Skeletal muscle tissue (tissue), 4 donors: ENCODE data around the gene RAD9B. TPM values are rescaled to one million over a fixed set of nuclear protein-coding genes. Genes with fewer than 3 reads are reported as not detected.
"Not testable (repeated sequence)": the region's sequence is repeated elsewhere in the genome, so short reads cannot be mapped to it uniquely, and the experiment has no call there.

Experiments used
- H3K27ac ChIP-seq: one replicate; pipeline ENCODE4 v1.7.0; 2013; ENCODE audit warnings: mild to moderate bottlenecking, low read depth, low read length, inconsistent platforms
- H3K27me3 ChIP-seq, 3 donors: one replicate each; pipeline ENCODE4 v1.7.0; 2013; ENCODE audit warnings: low read length in 3 of 3; ENCODE audit not compliant: control insufficient read depth in 3 of 3, insufficient read depth in 3 of 3
- H3K36me3 ChIP-seq, 3 donors: one replicate each; pipeline ENCODE4 v1.7.0; 2013; ENCODE audit warnings: low read length in 3 of 3; ENCODE audit not compliant: control insufficient read depth in 3 of 3, insufficient read depth in 3 of 3
- H3K4me1 ChIP-seq, 3 donors: one replicate each; pipeline ENCODE4 v1.7.0; 2013; ENCODE audit warnings: low read length in 3 of 3, mild to moderate bottlenecking in 3 of 3; ENCODE audit not compliant: control insufficient read depth in 3 of 3, insufficient read depth in 3 of 3
- H3K4me3 ChIP-seq, 3 donors: one replicate each; pipeline ENCODE4 v1.7.0; 2013; ENCODE audit warnings: low read length in 3 of 3
- H3K9ac ChIP-seq, 3 donors: one replicate each; pipeline ENCODE4 v1.7.0; 2013; ENCODE audit warnings: low read length in 3 of 3, mild to moderate bottlenecking in 3 of 3, moderate library complexity in 2 of 3, low read depth in 1 of 3
- H3K9me3 ChIP-seq, 3 donors: one replicate each; pipeline ENCODE4 v1.7.0; 2013; ENCODE audit warnings: low read length in 3 of 3; ENCODE audit not compliant: control insufficient read depth in 3 of 3
- total RNA-seq: library from RNA; depleted of rRNA; stranded (reverse); fragments of >200 nt; gene quantifications from one replicate; pipeline ENCODE4 v1.2.3, GENCODE V29; 2014
- donor health status: Osteomylitis.

RAD9B gene
- 1.6 TPM for total RNA-seq

- peak within 1 kb of the TSS; percentile 94 for H3K27ac ChIP-seq
- H3K36me3 ChIP-seq = peaks cover 0 to 5% (median 0%) of the 10 kb centered on the region in 3 donors
- peak within 1 kb of the TSS; percentile 94 to 98 (median 96) for H3K4me3 ChIP-seq
- H3K9ac ChIP-seq = peak within 1 kb of the TSS; percentile 92 to 99 (median 98)
- H3K9me3 ChIP-seq = no peaks in the 10 kb centered on the region
- peaks cover 16 to 27% (median 26%) of the 10 kb centered on the region in 3 donors for H3K4me1 ChIP-seq
- no peaks in the 10 kb centered on the region for H3K27me3 ChIP-seq
Measured at GRCh38 chr12:110501752-110502738, at the start of gene RAD9B, which contains the start of gene VPS29. Gene RAD9B (plus strand): TSS chr12:110502331. CDS start chr12:110502338, 7 bp downstream. Gene VPS29 (minus strand): TSS chr12:110502111. CDS start chr12:110502051, 60 bp downstream.

- H3K9ac ChIP-seq = no peak overlapping the region
- no peaks in the 10 kb centered on the region for H3K9me3 ChIP-seq
- H3K4me1 ChIP-seq = peaks cover 3 to 12% (median 5%) of the 10 kb centered on the region in 3 donors
- H3K36me3 ChIP-seq = peaks cover 12 to 23% (median 22%) of the 10 kb centered on the region in 3 donors
- no peak overlapping the region for H3K4me3 ChIP-seq
- no peak overlapping the region for H3K27ac ChIP-seq
- no peaks in the 10 kb centered on the region for H3K27me3 ChIP-seq
Measured at GRCh38 chr12:110453569-110454296, 48.4 kb upstream of the RAD9B start.

GRCh38 chr12:110458756-110459155 lies 43.4 kb upstream of the RAD9B start:
- Histone ChIP-seq H3K9me3 (no peaks in the 10 kb centered on the region), H3K9ac (no peak overlapping the region), H3K4me3 (no peak overlapping the region), H3K36me3 (peaks cover 16 to 36% (median 28%) of the 10 kb centered on the region in 3 donors), H3K27ac (no peak overlapping the region), H3K27me3 (no peaks in the 10 kb centered on the region), H3K4me1 (peaks cover 3 to 5% (median 3%) of the 10 kb centered on the region in 3 donors)

GRCh38 chr12:110461189-110461588 lies 40.9 kb upstream of the RAD9B start:
- peaks cover 16 to 42% (median 32%) of the 10 kb centered on the region in 3 donors for H3K36me3 ChIP-seq
- not testable (repeated sequence) for H3K4me1 ChIP-seq

GRCh38 chr12:110465024-110465423 lies 37.1 kb upstream of the RAD9B start:
- no peak overlapping the region for H3K9ac ChIP-seq
- H3K4me3 ChIP-seq = no peak overlapping the region
- no peak overlapping the region for H3K27ac ChIP-seq
- no peaks in the 10 kb centered on the region for H3K27me3 ChIP-seq
- peaks cover 20 to 24% (median 23%) of the 10 kb centered on the region in 3 donors for H3K4me1 ChIP-seq
- peaks cover 9 to 28% (median 24%) of the 10 kb centered on the region in 3 donors for H3K36me3 ChIP-seq
- H3K9me3 ChIP-seq = no peaks in the 10 kb centered on the region

More at GRCh38 chr12:110461189-110461588, 40.9 kb upstream of the RAD9B start:
- not testable (repeated sequence) for H3K27me3 ChIP-seq, H3K27ac ChIP-seq, H3K9me3 ChIP-seq, H3K4me3 ChIP-seq, H3K9ac ChIP-seq

- H3K27ac ChIP-seq, H3K4me3 ChIP-seq, H3K9ac ChIP-seq, H3K9me3 ChIP-seq, H3K27me3 ChIP-seq: not testable (repeated sequence)
- H3K4me1 ChIP-seq = peaks cover 20 to 24% (median 23%) of the 10 kb centered on the region in 3 donors
- H3K36me3 ChIP-seq = peaks cover 9 to 24% (median 23%) of the 10 kb centered on the region in 3 donors
Measured at GRCh38 chr12:110465765-110466164, 36.4 kb upstream of the RAD9B start.

GRCh38 chr12:110466791-110467190 lies 35.3 kb upstream of the RAD9B start:
- Histone ChIP-seq H3K27me3 (no peaks in the 10 kb centered on the region), H3K9me3 (no peaks in the 10 kb centered on the region), H3K36me3 (peaks cover 9 to 24% (median 19%) of the 10 kb centered on the region in 3 donors), H3K4me3 (peak overlapping the region; percentile 97 to 100 (median 98)), H3K4me1 (peaks cover 20 to 24% (median 23%) of the 10 kb centered on the region in 3 donors), H3K9ac (peak overlapping the region; percentile 92 to 97 (median 97)), H3K27ac (no peak overlapping the region)

- H3K4me1 ChIP-seq = peaks cover 20 to 24% (median 23%) of the 10 kb centered on the region in 3 donors
- H3K27me3 ChIP-seq = no peaks in the 10 kb centered on the region
- no peaks in the 10 kb centered on the region for H3K9me3 ChIP-seq
- peak overlapping the region; percentile 97 to 100 (median 98) for H3K4me3 ChIP-seq
- peaks cover 7 to 18% (median 14%) of the 10 kb centered on the region in 3 donors for H3K36me3 ChIP-seq
- H3K9ac ChIP-seq = peak overlapping the region; percentile 92 to 97 (median 97)
- H3K27ac ChIP-seq = peak overlapping the region; percentile 83
Measured at GRCh38 chr12:110467847-110468213, 34.3 kb upstream of the RAD9B start.

GRCh38 chr12:110468214-110469048 lies 33.7 kb upstream of the RAD9B start, which contains the start of the genes FAM216A and GPN3:
Gene FAM216A (plus strand): TSS chr12:110468845. CDS start chr12:110468876, 31 bp downstream.
Gene GPN3 (minus strand): TSS chr12:110468257. CDS start chr12:110468203, 54 bp downstream.
- Histone ChIP-seq H3K27me3 (no peaks in the 10 kb centered on the region), H3K9me3 (no peaks in the 10 kb centered on the region), H3K27ac (peak within 1 kb of the TSS; percentile 83), H3K4me3 (peak within 1 kb of the TSS; percentile 97 to 100 (median 98)), H3K4me1 (peaks cover 20 to 24% (median 23%) of the 10 kb centered on the region in 3 donors), H3K36me3 (peaks cover 7 to 14% (median 12%) of the 10 kb centered on the region in 3 donors), H3K9ac (peak within 1 kb of the TSS; percentile 92 to 97 (median 97))
